Uterus (tissue), 2 donors: ENCODE data around the gene SMAD1.

Experiments
- CTCF ChIP-seq, 4 experiments: fragments of 200-600 bp in 2 of 4; fragments of 450-650 bp in 2 of 4; sonication (generic) in 2 of 4; IDR thresholded peaks; one replicate each; pipeline ENCODE4 v1.5.1; 2016 to 2019; ENCODE audit warnings: antibody characterized with exemption in 4 of 4, mild to moderate bottlenecking in 2 of 4, moderate library complexity in 1 of 4
- POLR2A ChIP-seq, 2 donors: fragments of 450-650 bp; IDR thresholded peaks; one replicate each; pipeline ENCODE4 v1.6.1; 2016; ENCODE audit warnings: antibody characterized with exemption in 2 of 2, mild to moderate bottlenecking in 1 of 2, moderate library complexity in 1 of 2

- TF ChIP-seq CTCF (IDR thresholded peaks at IDR 0.05) (no peak), POLR2A (IDR thresholded peaks at IDR 0.05) (no peak)
These were observed 52.3 kb downstream of the SMAD1 start for GRCh38 chr4:145533961-145534360.
